ENCODE measurements around the gene GHRHR. TPM values are rescaled to one million over a fixed set of nuclear protein-coding genes. Genes with fewer than 3 reads are reported as not detected.

The GHRHR gene
- total RNA-seq, 1 experiment from 2014 or later = not detected

GRCh38 chr7:31027161-31027965 is 63.6 kb downstream of the GHRHR start:
- DNase-seq = no peak
- no TSS peak for BruUV-seq (replicated peaks)
- Histone ChIP-seq H3K4me2 (no peak overlapping the region), H3K36me3 (ENCODE audit: low read depth) (no peaks in the 10 kb centered on the region), H2AFZ (no peak overlapping the region), H3K4me3 (no peak overlapping the region), H4K20me1 (ENCODE audit: insufficient read depth) (no peaks in the 10 kb centered on the region), H3F3A (ENCODE audit: insufficient read depth, low read depth) (no peaks in the 10 kb centered on the region), H3K9me2 (ENCODE audit: insufficient read depth) (no peaks in the 10 kb centered on the region), H3K4me1 (replicated peaks; ENCODE audit: insufficient read depth) (no peaks in the 10 kb centered on the region), H3K27me3 (ENCODE audit: insufficient read depth, low read depth) (peaks cover 89% of the 10 kb centered on the region), H3K9me3 (ENCODE audit: insufficient read depth, low read depth) (no peaks in the 10 kb centered on the region), H3K27ac (no peak overlapping the region), H3K79me2 (ENCODE audit: low read depth) (no peaks in the 10 kb centered on the region)
- intact Hi-C loops (cut with micrococcal nuclease; ENCODE audit: unreplicated experiment) = no loop called here
- ChIA-PET POLR2A (ENCODE audit: unreplicated experiment) (interaction anchor here (0.7 kb wide), 1 partner anchor 78 kb away, joined by 8 read pairs; no protein-coding TSS in a partner anchor), CTCF (no interaction called here)
- TF ChIP-seq CTCF (conservative IDR thresholded peaks at IDR 0.05) (no peak), EZH2 (IDR thresholded peaks at IDR 0.05; ENCODE audit: low read depth) (no peak)

- H3F3A ChIP-seq (ENCODE audit: insufficient read depth, low read depth) = no peaks in the 10 kb centered on the region
- peaks cover 88% of the 10 kb centered on the region for H3K27me3 ChIP-seq (ENCODE audit: insufficient read depth, low read depth)
- H4K20me1 ChIP-seq (ENCODE audit: insufficient read depth) = no peaks in the 10 kb centered on the region
- no peaks in the 10 kb centered on the region for H3K9me3 ChIP-seq (ENCODE audit: insufficient read depth, low read depth)
- TF ChIP-seq CTCF (conservative IDR thresholded peaks at IDR 0.05) (no peak), EZH2 (IDR thresholded peaks at IDR 0.05; ENCODE audit: low read depth) (no peak)
- H3K9me2 ChIP-seq (ENCODE audit: insufficient read depth) = no peaks in the 10 kb centered on the region
- CTCF ChIA-PET = no interaction called here
- no peak overlapping the region for H3K4me2 ChIP-seq
- H2AFZ ChIP-seq = no peak overlapping the region
- BruUV-seq (replicated peaks) = no TSS peak
- POLR2A ChIA-PET (ENCODE audit: unreplicated experiment) = no interaction called here
- no peak for DNase-seq
- H3K36me3 ChIP-seq (ENCODE audit: low read depth) = no peaks in the 10 kb centered on the region
- intact Hi-C loops (cut with micrococcal nuclease; ENCODE audit: unreplicated experiment) = no loop called here
- no peak overlapping the region for H3K4me3 ChIP-seq
- H3K27ac ChIP-seq = no peak overlapping the region
- H3K79me2 ChIP-seq (ENCODE audit: low read depth) = no peaks in the 10 kb centered on the region
- H3K4me1 ChIP-seq (replicated peaks; ENCODE audit: insufficient read depth) = no peaks in the 10 kb centered on the region
Observed at GRCh38 chr7:31028006-31028405, 64.3 kb downstream of the GHRHR start.

- no peaks in the 10 kb centered on the region for H3K9me3 ChIP-seq (ENCODE audit: insufficient read depth, low read depth)
- H3K79me2 ChIP-seq (ENCODE audit: low read depth) = no peaks in the 10 kb centered on the region
- H3K4me3 ChIP-seq = no peak overlapping the region
- no peak for DNase-seq
- POLR2A ChIA-PET (ENCODE audit: unreplicated experiment) = no interaction called here
- peaks cover 87% of the 10 kb centered on the region for H3K27me3 ChIP-seq (ENCODE audit: insufficient read depth, low read depth)
- no peaks in the 10 kb centered on the region for H3K9me2 ChIP-seq (ENCODE audit: insufficient read depth)
- no peak overlapping the region for H2AFZ ChIP-seq
- no peak overlapping the region for H3K4me2 ChIP-seq
- no peak overlapping the region for H3K27ac ChIP-seq
- H3F3A ChIP-seq (ENCODE audit: insufficient read depth, low read depth) = no peaks in the 10 kb centered on the region
- no peaks in the 10 kb centered on the region for H3K4me1 ChIP-seq (replicated peaks; ENCODE audit: insufficient read depth)
- TF ChIP-seq CTCF (conservative IDR thresholded peaks at IDR 0.05) (no peak), EZH2 (IDR thresholded peaks at IDR 0.05; ENCODE audit: low read depth) (no peak)
- intact Hi-C loops (cut with micrococcal nuclease; ENCODE audit: unreplicated experiment) = no loop called here
- no peaks in the 10 kb centered on the region for H4K20me1 ChIP-seq (ENCODE audit: insufficient read depth)
- BruUV-seq (replicated peaks) = no TSS peak
- H3K36me3 ChIP-seq (ENCODE audit: low read depth) = no peaks in the 10 kb centered on the region
- CTCF ChIA-PET = no interaction called here
Observed at GRCh38 chr7:31028417-31028992, 64.8 kb downstream of the GHRHR start.

Other genes starting within 250 kb of the GHRHR start
- not detected in 2 replicates for gene INMT, start 211.8 kb upstream of the GHRHR start, total RNA-seq (2021)
- gene MINDY4, start 192.5 kb upstream of the GHRHR start, total RNA-seq (2021) = 11.5 and 14.8 TPM in 2 replicates
- 4.0 and 4.8 TPM in 2 replicates for gene AQP1, start 52.1 kb upstream of the GHRHR start, total RNA-seq (2021)
- not detected in 2 replicates for gene ADCYAP1R1, start 88.4 kb downstream of the GHRHR start, total RNA-seq (2021)

Data from PC-9 (cell line).